Large intestine (tissue), 3 donors: ENCODE measurements around the gene TOR1AIP2. TPM values are rescaled to one million over a fixed set of nuclear protein-coding genes. Genes with fewer than 3 reads are reported as not detected.
"Not testable (repeated sequence)": the region's sequence is repeated elsewhere in the genome, so short reads cannot be mapped to it uniquely, and the experiment has no call there.

ENCODE experiments used
- DNase-seq, 2 donors: peaks; one replicate each; pipeline versions ENCODE4 v3.0.0 to v3.0.0-alpha.2; 2013
- H3K27ac ChIP-seq: one replicate; pipeline ENCODE4 v1.5.1; 2013; ENCODE audit warnings: low read length
- H3K27me3 ChIP-seq: 2 replicates; pipeline ENCODE4 v1.6.1; 2013; ENCODE audit warnings: low read length; ENCODE audit not compliant: control insufficient read depth, insufficient read depth
- H3K36me3 ChIP-seq: 2 replicates; pipeline ENCODE4 v1.6.1; 2013; ENCODE audit warnings: low read length; ENCODE audit not compliant: control insufficient read depth, insufficient read depth
- H3K4me1 ChIP-seq: one replicate; pipeline ENCODE4 v1.6.1; 2013; ENCODE audit warnings: low read length; ENCODE audit not compliant: control insufficient read depth, insufficient read depth
- H3K4me3 ChIP-seq: one replicate; pipeline ENCODE4 v1.5.1; 2013; ENCODE audit warnings: low read length
- H3K9me3 ChIP-seq: one replicate; pipeline ENCODE4 v1.6.1; 2013; ENCODE audit warnings: mild to moderate bottlenecking, low read depth, low read length, moderate library complexity; ENCODE audit not compliant: control insufficient read depth
- WGBS: methylation state at CpG from one replicate; pipeline ENCODE4 v1.1.5; 2013; ENCODE audit warnings: low lambda C conversion rate; ENCODE audit not compliant: insufficient coverage; 5-methylcytosine and 5-hydroxymethylcytosine counted together
- polyA plus RNA-seq: library from polyadenylated mRNA; unstranded; fragments of 120-200 nt; gene quantifications from one replicate; pipeline ENCODE4 v1.2.1, GENCODE V29; 2013

Gene TOR1AIP2
- polyA plus RNA-seq, 1 donor, result 54.0 TPM

DNA sequence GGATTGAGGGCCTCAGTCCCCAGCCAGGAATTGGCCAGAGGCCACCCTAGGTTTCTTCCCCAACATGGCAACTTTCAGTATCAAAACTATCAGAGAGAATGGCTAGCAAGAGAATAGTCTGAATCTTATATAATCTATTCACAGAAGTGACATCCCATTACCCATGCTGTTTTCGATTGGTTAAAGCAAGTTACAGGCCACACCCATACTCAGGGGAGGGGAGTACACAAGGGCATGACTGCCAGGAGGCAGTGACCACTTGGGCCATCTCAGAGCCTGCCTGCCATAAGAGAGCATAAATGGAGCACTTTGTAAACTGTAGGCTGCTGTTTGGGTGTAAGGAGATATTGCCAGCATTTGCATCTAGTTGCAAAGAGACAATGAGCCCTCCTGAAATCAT, 69.1 kb downstream of the TOR1AIP2 start:
- Histone ChIP-seq H3K9me3 (no peaks in the 10 kb centered on the region), H3K4me1 (peaks cover 13% of the 10 kb centered on the region), H3K27ac (no peak overlapping the region), H3K36me3 (no peaks in the 10 kb centered on the region), H3K4me3 (no peak overlapping the region), H3K27me3 (no peaks in the 10 kb centered on the region)
- 86% methylated on average over 1 of the region's 1 CpG for WGBS
- DNase-seq, result no peak

DNA sequence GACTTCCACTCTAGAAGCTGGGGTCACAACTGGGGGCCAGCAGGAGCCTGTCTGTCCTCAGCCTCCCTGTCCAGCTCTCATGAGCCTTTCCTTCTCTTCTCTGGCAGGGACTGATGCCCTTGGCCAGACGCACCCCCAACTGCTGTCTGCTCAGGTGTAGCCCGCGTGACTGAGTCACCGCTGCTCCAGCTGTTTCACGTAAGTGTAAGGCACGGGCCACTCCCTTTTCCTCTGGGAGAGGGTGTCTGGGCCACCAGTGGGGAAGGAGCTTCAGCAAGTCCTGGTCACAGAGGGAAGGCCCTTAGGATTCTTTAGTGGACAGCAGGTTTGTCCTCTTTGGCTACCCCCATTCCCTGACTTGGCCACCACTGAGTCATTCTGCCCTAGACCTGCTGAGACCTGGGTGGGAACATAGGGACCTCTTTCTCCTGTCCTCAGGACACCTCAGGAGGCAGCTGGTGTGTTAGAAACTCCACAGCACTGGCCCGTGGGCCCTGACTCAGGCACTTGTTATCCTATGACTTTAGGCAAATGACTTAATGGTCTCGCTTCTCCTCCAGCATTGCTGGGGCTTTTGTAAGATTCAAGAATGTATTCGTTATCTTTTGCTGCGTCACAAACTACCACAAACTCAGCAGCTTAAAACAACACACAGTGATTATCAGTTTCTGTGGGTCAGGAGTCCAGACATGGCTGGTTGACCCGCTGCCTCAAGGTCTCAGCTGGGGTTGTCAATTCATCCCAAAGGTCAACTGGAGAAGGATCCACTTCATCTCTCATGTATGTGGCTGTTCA, 69.7 kb downstream of the TOR1AIP2 start:
- H3K9me3 ChIP-seq, result no peaks in the 10 kb centered on the region
- no CpG with 5 or more reads among the region's 11 CpGs for WGBS
- no peaks in the 10 kb centered on the region for H3K36me3 ChIP-seq
- peak overlapping the region; percentile 78 for H3K27ac ChIP-seq
- no peaks in the 10 kb centered on the region for H3K27me3 ChIP-seq
- H3K4me1 ChIP-seq, result peaks cover 13% of the 10 kb centered on the region
- DNase-seq, result peak; percentile 76 to 85
- no peak overlapping the region for H3K4me3 ChIP-seq

DNA sequence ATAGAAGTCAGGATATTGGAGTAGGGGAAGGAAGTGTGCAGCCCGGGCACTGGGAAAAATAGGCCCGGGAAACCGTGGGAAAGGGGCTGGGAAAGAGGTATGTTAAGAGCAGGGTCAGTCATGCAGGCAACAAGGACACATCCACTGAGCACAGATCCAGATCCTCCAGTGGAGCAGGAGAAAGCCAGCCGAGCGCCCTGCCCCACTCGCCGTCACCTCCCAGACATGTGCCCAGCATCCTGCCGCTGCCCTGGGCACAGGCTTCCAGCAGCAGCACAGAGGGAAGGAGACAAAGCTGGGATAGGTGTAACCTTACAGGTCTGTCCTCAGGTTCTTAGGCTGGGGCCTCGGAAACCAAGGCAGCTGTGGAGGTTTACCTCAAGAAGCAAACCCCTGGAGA, 70.3 kb downstream of the TOR1AIP2 start:
- 93% methylated on average over 3 of the region's 9 CpGs for WGBS
- H3K36me3 ChIP-seq, result no peaks in the 10 kb centered on the region
- H3K27ac ChIP-seq, result peak overlapping the region; percentile 78
- no peak for DNase-seq
- no peaks in the 10 kb centered on the region for H3K9me3 ChIP-seq
- H3K4me3 ChIP-seq, result no peak overlapping the region
- no peaks in the 10 kb centered on the region for H3K27me3 ChIP-seq
- peaks cover 13% of the 10 kb centered on the region for H3K4me1 ChIP-seq

DNA sequence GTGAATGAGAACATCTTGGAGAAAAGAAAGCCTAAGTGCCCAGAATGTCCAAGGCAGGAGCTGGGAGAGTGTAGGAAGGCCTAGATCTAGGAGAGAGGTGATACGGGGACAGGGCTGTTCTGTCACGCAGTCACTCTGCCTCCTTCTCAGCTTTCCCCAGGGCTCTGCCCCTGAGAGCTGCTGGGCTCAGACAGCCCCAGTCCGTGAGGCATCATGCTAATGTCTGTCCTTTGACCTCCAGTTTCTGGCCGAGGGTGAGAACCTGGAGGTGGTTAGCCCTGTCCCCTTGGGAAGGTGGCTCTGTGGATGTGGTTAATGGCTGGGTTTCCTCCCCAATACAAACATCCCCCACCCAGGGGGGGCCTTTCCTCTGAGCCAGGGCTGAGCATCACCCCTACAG, 71.3 kb downstream of the TOR1AIP2 start:
- Histone ChIP-seq H3K9me3 (no peaks in the 10 kb centered on the region), H3K27me3 (no peaks in the 10 kb centered on the region), H3K36me3 (no peaks in the 10 kb centered on the region), H3K27ac (no peak overlapping the region), H3K4me3 (no peak overlapping the region), H3K4me1 (peaks cover 13% of the 10 kb centered on the region)
- WGBS, result no CpG with 5 or more reads among the region's 4 CpGs
- DNase-seq, result no peak

DNA sequence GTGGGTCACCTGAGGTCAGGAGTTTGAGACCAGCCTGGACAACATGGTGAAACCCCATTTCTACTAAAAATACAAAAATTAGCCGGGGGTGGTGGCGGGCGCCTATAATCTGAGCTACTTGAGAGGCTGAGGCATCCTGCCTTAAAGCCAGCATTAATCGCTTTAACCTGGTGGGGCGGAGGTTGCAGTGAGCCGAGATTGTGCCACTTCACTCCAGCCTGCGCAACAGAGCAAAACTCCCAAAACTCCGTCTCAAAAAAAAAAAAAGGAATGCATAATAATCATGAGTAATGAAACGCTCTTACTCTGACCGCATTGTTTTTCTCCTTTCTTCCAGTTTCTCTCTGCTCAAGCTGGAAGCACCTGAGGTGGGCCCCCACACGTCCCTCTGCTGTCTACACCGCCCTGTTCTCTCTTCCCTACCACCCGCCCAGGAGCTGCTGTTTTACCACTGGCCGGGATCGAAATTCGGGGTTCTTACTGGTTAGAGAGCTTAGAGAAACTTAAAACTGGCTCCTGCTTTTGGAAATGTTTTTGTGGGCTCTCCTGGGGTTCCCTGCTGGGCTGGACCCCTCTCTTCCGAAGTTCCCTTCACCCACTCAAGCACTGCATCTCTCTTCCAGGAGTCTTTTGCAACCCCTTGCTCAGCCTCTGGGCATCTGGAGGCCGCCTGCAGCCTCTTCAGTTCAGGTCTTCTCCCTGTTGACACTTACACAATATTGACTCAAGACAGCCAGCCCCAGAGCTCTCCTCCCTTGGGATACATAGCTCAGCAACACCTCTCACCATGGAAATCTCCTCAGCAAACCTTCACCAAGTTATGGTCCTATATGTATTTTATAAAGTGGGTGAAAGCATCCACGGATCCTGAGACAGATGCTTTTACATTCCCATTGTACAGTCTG, 72.1 kb downstream of the TOR1AIP2 start:
- Histone ChIP-seq H3K27me3 (no peaks in the 10 kb centered on the region), H3K27ac (no peak overlapping the region), H3K9me3 (no peaks in the 10 kb centered on the region), H3K36me3 (no peaks in the 10 kb centered on the region), H3K4me1 (peaks cover 13% of the 10 kb centered on the region), H3K4me3 (no peak overlapping the region)
- WGBS, result 100% methylated on average over 1 of the region's 19 CpGs
- DNase-seq, result no peak

DNA sequence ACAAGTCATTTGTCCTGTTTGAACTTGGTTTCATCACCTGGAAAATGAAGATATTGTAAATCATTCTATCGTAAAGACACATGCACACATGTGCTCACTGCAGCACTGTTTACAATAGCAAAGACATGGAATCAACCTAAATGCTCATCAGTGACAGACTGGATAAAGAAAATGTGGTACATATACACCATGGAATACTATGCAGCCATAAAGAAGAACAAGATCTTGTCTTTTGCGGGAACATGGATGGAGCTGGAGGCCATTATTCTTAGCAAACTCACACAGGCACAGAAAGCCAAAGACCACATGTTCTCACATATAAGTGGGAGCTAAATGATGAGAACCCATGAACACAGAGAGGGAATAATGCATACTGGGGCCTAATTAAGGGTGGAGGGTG, 73.2 kb downstream of the TOR1AIP2 start:
- H3K4me3 ChIP-seq, H3K27me3 ChIP-seq, DNase-seq, H3K9me3 ChIP-seq, H3K27ac ChIP-seq, H3K36me3 ChIP-seq: not testable (repeated sequence)
- WGBS, result no CpG with 5 or more reads among the region's 2 CpGs
- H3K4me1 ChIP-seq, result peaks cover 13% of the 10 kb centered on the region

DNA sequence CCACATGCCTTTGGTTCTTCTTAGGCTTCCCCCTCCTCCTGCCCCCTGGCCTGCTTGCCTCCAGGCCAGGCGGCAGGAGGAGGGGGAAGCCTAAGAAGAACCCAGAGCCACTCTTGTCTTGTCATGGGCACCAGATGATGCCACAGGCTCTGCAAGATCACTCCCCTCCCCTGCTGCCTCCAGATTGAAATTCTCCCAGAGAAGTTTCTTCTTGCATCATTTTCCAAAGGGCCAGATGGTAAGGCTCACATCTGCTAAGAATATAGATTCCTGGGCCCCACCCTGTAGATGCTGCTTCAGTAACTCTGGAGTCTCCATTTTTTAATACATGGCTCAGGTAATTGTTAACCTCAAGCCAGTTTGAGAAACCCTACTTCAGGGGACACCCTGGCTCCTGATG, 73.7 kb downstream of the TOR1AIP2 start:
- H3K27me3 ChIP-seq, result no peaks in the 10 kb centered on the region
- peaks cover 13% of the 10 kb centered on the region for H3K4me1 ChIP-seq
- no peaks in the 10 kb centered on the region for H3K36me3 ChIP-seq
- WGBS, result no CpG with 5 or more reads among the region's 1 CpG
- no peak overlapping the region for H3K27ac ChIP-seq
- H3K9me3 ChIP-seq, result no peaks in the 10 kb centered on the region
- no peak overlapping the region for H3K4me3 ChIP-seq
- no peak for DNase-seq

DNA sequence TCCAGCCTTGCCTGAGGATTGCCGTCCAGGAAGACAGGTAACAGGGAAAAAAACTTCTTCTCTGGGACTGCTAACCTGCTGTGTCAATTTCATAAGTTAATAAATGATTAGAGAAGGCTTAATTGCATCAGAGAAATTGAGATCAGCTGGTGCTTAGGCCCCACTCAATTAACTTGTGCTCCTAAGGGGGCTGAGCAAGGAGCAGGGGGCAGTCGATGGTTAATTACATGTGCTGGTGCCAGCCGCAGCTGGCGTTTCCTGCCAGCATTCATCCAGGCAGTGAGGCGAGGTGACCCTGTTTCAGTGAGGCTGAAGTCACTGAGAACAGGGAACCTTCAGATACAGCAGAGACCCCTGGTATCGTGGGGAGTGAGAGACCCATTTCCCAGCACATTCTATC, 74.5 kb downstream of the TOR1AIP2 start:
- no peak for DNase-seq
- H3K36me3 ChIP-seq, result no peaks in the 10 kb centered on the region
- no peak overlapping the region for H3K27ac ChIP-seq
- no peaks in the 10 kb centered on the region for H3K9me3 ChIP-seq
- H3K27me3 ChIP-seq, result no peaks in the 10 kb centered on the region
- H3K4me3 ChIP-seq, result no peak overlapping the region
- H3K4me1 ChIP-seq, result peaks cover 13% of the 10 kb centered on the region
- WGBS, result 100% methylated on average over 1 of the region's 6 CpGs

DNA sequence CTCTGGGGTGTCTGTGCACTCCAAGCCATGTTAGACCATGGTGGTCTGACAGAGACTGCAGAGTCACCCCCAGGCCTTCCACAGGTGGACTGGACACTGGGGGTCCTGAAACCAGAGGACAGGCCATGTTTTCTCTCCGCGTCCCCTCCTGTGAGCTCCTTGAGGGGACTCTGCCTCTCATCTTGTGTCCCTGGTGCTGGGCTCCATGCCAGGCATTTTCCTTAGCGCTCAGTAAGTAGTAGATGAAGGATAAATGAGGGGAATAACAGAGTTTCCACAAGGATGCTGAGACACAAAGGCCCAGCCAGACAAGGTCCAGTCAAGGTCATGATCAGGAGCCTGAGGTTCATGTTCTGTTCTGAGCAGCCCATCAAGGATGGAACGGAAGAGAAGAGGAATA, 77.1 kb downstream of the TOR1AIP2 start:
- no CpG with 5 or more reads among the region's 4 CpGs for WGBS
- no peak overlapping the region for H3K4me3 ChIP-seq
- no peaks in the 10 kb centered on the region for H3K36me3 ChIP-seq
- no peaks in the 10 kb centered on the region for H3K4me1 ChIP-seq
- no peak overlapping the region for H3K27ac ChIP-seq
- DNase-seq, result no peak
- H3K27me3 ChIP-seq, result no peaks in the 10 kb centered on the region
- H3K9me3 ChIP-seq, result no peaks in the 10 kb centered on the region

DNA sequence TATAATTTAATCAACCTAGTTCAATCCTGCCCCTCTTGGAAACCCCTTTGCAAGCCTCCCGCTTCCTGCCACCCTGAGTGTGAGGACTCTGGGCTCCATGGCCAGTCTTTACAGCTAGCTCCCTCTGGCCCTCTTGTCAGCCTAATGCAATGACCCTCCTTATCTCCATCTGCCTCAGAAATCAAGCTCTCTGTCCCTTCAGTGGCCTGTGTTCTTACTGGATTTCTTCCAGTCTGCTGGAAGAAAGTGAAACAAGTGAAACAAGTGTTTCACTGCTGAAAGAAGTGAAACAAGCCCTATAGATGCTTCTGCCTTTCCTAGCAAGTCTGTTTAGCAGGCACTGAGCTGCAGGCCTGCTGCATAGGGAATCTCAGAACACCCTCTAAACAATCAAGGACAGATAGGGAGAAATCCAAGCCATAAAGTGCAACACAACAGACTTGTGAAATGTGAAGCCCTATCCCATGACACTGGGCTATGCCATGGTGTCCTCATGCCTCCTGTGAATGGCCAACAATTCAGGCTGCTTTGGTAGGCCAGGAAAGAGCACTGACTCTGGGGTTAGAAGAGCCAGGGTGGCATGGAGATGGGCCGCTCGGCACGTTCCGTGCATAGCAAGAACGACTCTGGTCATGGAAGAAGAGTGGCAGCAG, 78.6 kb downstream of the TOR1AIP2 start:
- no peak overlapping the region for H3K27ac ChIP-seq
- no peaks in the 10 kb centered on the region for H3K36me3 ChIP-seq
- H3K27me3 ChIP-seq, result no peaks in the 10 kb centered on the region
- peaks cover 13% of the 10 kb centered on the region for H3K4me1 ChIP-seq
- no peak for DNase-seq
- H3K4me3 ChIP-seq, result no peak overlapping the region
- WGBS, result no CpG with 5 or more reads among the region's 6 CpGs
- H3K9me3 ChIP-seq, result no peaks in the 10 kb centered on the region
